Endothelial cell of umbilical vein (primary cell): ENCODE data around the gene JCAD. TPM values are rescaled to one million over a fixed set of nuclear protein-coding genes. Genes with fewer than 3 reads are reported as not detected.

Experiments used
- BruUV-seq: library from RNA; stranded (reverse); fragments of 400-500 nt; replicated peaks from 2 replicates; lab custom pipeline; 2021; lab: Mats Ljungman, UMichigan
- CTCF ChIA-PET: fragments of 300-600, 350-600 bp; sonication (Branson Sonifier 250); formaldehyde crosslinking; loops from one replicate; lab custom pipeline; 2021; ENCODE audit warnings: antibody characterized with exemption, inconsistent platforms; lab: Charles Lee
- POLR2A ChIA-PET: fragments of 300-600, 350-600 bp; sonication (Branson Sonifier 250); formaldehyde crosslinking; loops from one replicate; lab custom pipeline; 2021; ENCODE audit warnings: antibody characterized with exemption, inconsistent platforms; lab: Charles Lee
- DNase-seq: peaks from one replicate; pipeline ENCODE4 v3.0.0-alpha.2; 2011; ENCODE audit warnings: low read depth, low spot score
- FAIRE-seq: peaks from 2 replicates; lab custom pipeline; 2011; peaks lifted over from hg19 to GRCh38; lab: Jason Lieb, UNC
- H2AFZ ChIP-seq: 2 replicates; pipeline ENCODE4 v1.6.0; 2012; ENCODE audit warnings: low read depth, low read length, control low read depth, inconsistent platforms
- H3K27ac ChIP-seq: 2 replicates; pipeline ENCODE4 v1.5.1; 2011; ENCODE audit warnings: low read depth, mild to moderate bottlenecking, control low read depth, low read length, moderate library complexity; ENCODE audit not compliant: insufficient read depth
- H3K27me3 ChIP-seq, 2 experiments: 2 replicates each; pipeline versions ENCODE4 v1.6.0 to v1.6.1; 2011; ENCODE audit warnings: low read length in 2 of 2, mixed read lengths in 1 of 2; ENCODE audit not compliant: control insufficient read depth in 2 of 2, insufficient read depth in 2 of 2
- H3K36me3 ChIP-seq, 2 experiments: 2 replicates in 1 of 2; 3 replicates in 1 of 2; pipeline ENCODE4 v1.5.1; 2011; ENCODE audit warnings: low read length in 2 of 2, mild to moderate bottlenecking in 1 of 2, moderate library complexity in 1 of 2; ENCODE audit not compliant: control insufficient read depth in 2 of 2, insufficient read depth in 2 of 2; ENCODE audit errors: extremely low read depth in 1 of 2
- H3K4me1 ChIP-seq: 3 replicates; pipeline ENCODE4 v1.5.1; 2011; ENCODE audit warnings: mild to moderate bottlenecking, low read length; ENCODE audit not compliant: control insufficient read depth, insufficient read depth; ENCODE audit errors: extremely low read depth
- H3K4me2 ChIP-seq: 2 replicates; pipeline ENCODE4 v1.6.1; 2011; ENCODE audit warnings: low read length, control low read depth, mixed read lengths; ENCODE audit not compliant: insufficient read depth
- H3K4me3 ChIP-seq, 3 experiments: fragments of 200-600 bp in 1 of 3; sonication (generic), shearing (Covaris generic) in 1 of 3; replicated peaks in 1 of 3; 2 replicates each; pipeline ENCODE4 v1.5.1; 2011 to 2016; ENCODE audit warnings: control low read depth in 3 of 3, low read length in 3 of 3, mild to moderate bottlenecking in 2 of 3, inconsistent platforms in 1 of 3, low read depth in 1 of 3, moderate library complexity in 1 of 3; ENCODE audit not compliant: insufficient read depth in 1 of 3
- H3K79me2 ChIP-seq: 2 replicates; pipeline ENCODE4 v1.6.0; 2012; ENCODE audit warnings: low read length, inconsistent platforms; ENCODE audit not compliant: control insufficient read depth, insufficient read depth
- H3K9ac ChIP-seq: replicated peaks from 2 replicates; pipeline ENCODE3; 2011; ENCODE audit warnings: low read length, control low read depth; ENCODE audit not compliant: insufficient read depth; ENCODE audit errors: extremely low read depth
- H3K9me1 ChIP-seq: replicated peaks from 3 replicates; pipeline ENCODE4 v1.6.0; 2011; ENCODE audit warnings: mild to moderate bottlenecking, low read length; ENCODE audit not compliant: control insufficient read depth, insufficient read depth; ENCODE audit errors: extremely low read depth
- H3K9me3 ChIP-seq: replicated peaks from 2 replicates; pipeline ENCODE4 v1.5.1; 2012; ENCODE audit warnings: low read length, inconsistent platforms; ENCODE audit not compliant: control insufficient read depth, insufficient read depth
- H4K20me1 ChIP-seq: replicated peaks from 2 replicates; pipeline ENCODE3; 2011; ENCODE audit warnings: mild to moderate bottlenecking, low read length; ENCODE audit not compliant: control insufficient read depth, insufficient read depth; ENCODE audit errors: extremely low read depth
- EZH2 ChIP-seq: IDR thresholded peaks from 2 replicates; pipeline ENCODE4 v1.6.1; 2012; ENCODE audit warnings: borderline replicate concordance, low read depth, mild to moderate bottlenecking, moderate library complexity, low read length, inconsistent platforms; ENCODE audit not compliant: severe bottlenecking
- FOS ChIP-seq: IDR thresholded peaks from 2 replicates; pipeline ENCODE4 v1.6.1; 2011; ENCODE audit warnings: mild to moderate bottlenecking, low read length, moderate library complexity, borderline replicate concordance; ENCODE audit not compliant: insufficient read depth
- GATA2 ChIP-seq: IDR thresholded peaks from 2 replicates; pipeline ENCODE4 v1.7.0; 2011; ENCODE audit warnings: low read depth, mild to moderate bottlenecking, moderate library complexity, mixed read lengths, low read length; ENCODE audit not compliant: insufficient read length, insufficient read depth
- JUN ChIP-seq: IDR thresholded peaks from 2 replicates; pipeline ENCODE4 v1.6.1; 2011; ENCODE audit warnings: borderline replicate concordance, low read depth; ENCODE audit not compliant: insufficient read length, insufficient read depth
- MYC ChIP-seq: IDR thresholded peaks from one replicate; pipeline ENCODE4 v1.6.1; 2011; ENCODE audit warnings: mild to moderate bottlenecking, low read depth, low read length
- POLR2A ChIP-seq: IDR thresholded peaks from 2 replicates; pipeline ENCODE4 v1.6.1; 2012; ENCODE audit warnings: low read depth, mild to moderate bottlenecking, control low read depth, low read length
- POLR2AphosphoS5 ChIP-seq: IDR thresholded peaks from 2 replicates; pipeline ENCODE4 v1.6.1; 2012; ENCODE audit warnings: low read depth, mild to moderate bottlenecking, control low read depth, low read length, moderate library complexity; ENCODE audit not compliant: insufficient read depth
- dilution Hi-C: fragments of 300-500 bp; cut with MboI; formaldehyde crosslinking; loops from one replicate; pipeline ENCODE4 v1.15.0; 2019; ENCODE audit warnings: low sequenced_read_pairs; ENCODE audit not compliant: extremely low pct_ligation_motif_present
- intact Hi-C: fragments of 100-400 bp; cut with micrococcal nuclease; formaldehyde crosslinking; loops from one replicate; pipeline ENCODE4 v1.10.0; 2022
- polyA plus RNA-seq, 4 experiments: library from polyadenylated mRNA; depleted of rRNA in 3 of 4; stranded (reverse) in 3 of 4; unstranded in 1 of 4; fragments of >200 nt; gene quantifications; 2 replicates each; pipeline versions ENCODE4 v1.2.1 to v1.2.3, GENCODE V29; 2011 to 2012; ENCODE audit warnings: missing spikeins in 1 of 4
- total RNA-seq: library from RNA; stranded (reverse); gene quantifications from 2 replicates; pipeline ENCODE4 v1.2.3, GENCODE V29; 2021
- TF ChIP-seq, protein P1 (sequence below), 2 donors: IDR thresholded peaks; 1 replicate in 1 of 2; 2 replicates in 1 of 2; pipeline ENCODE4 v1.5.1; 2011; ENCODE audit warnings: low read length in 2 of 2, mild to moderate bottlenecking in 2 of 2, moderate library complexity in 2 of 2, control low read depth in 1 of 2, inconsistent platforms in 1 of 2, low read depth in 1 of 2; ENCODE audit not compliant: insufficient read depth in 1 of 2; ENCODE audit errors: extremely low read depth in 1 of 2
- TF ChIP-seq, protein P2 (sequence below): IDR thresholded peaks from 2 replicates; pipeline ENCODE4 v1.6.1; 2011; ENCODE audit not compliant: insufficient read depth, insufficient read length

The JCAD gene
- total and polyA plus RNA-seq, 2 donors (not counting 3 experiments of a cell fraction or from before 2014, with no cell fraction given) = 17.5 to 76.3 TPM

DNA sequence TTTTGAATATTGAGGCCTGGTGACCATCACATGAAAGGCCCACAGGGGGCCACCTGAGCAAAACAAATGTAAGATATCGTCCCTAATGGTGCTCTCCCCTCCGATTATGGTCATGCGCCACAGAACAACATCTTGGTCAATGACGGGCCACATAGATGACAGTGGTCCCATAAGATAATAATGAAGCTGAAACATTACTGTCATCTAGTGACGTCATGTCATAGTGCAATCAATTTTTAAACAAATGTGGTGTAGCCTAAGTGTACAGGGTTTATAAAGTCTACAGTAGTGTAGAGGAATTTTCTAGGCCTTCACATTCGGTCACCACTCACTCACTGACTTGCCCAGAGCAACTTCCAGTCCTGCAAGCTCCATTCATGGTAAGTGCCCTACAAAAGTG lies 36.8 kb downstream of the JCAD start:
- no peak overlapping the region for H3K9ac ChIP-seq
- DNase-seq (no peak), FAIRE-seq (no peak)
- no peaks in the 10 kb centered on the region for H3K9me1 ChIP-seq
- H4K20me1 ChIP-seq = no peaks in the 10 kb centered on the region
- POLR2A ChIA-PET = no interaction called here
- H3K79me2 ChIP-seq = no peaks in the 10 kb centered on the region
- no peak for TF ChIP-seq MYC
- no peak for TF ChIP-seq EZH2
- no peak for TF ChIP-seq FOS
- TF ChIP-seq POLR2A = no peak
- TF ChIP-seq GATA2 = no peak
- TF ChIP-seq POLR2AphosphoS5 = no peak
- TF ChIP-seq JUN = no peak
- TF ChIP-seq, protein P1, sequence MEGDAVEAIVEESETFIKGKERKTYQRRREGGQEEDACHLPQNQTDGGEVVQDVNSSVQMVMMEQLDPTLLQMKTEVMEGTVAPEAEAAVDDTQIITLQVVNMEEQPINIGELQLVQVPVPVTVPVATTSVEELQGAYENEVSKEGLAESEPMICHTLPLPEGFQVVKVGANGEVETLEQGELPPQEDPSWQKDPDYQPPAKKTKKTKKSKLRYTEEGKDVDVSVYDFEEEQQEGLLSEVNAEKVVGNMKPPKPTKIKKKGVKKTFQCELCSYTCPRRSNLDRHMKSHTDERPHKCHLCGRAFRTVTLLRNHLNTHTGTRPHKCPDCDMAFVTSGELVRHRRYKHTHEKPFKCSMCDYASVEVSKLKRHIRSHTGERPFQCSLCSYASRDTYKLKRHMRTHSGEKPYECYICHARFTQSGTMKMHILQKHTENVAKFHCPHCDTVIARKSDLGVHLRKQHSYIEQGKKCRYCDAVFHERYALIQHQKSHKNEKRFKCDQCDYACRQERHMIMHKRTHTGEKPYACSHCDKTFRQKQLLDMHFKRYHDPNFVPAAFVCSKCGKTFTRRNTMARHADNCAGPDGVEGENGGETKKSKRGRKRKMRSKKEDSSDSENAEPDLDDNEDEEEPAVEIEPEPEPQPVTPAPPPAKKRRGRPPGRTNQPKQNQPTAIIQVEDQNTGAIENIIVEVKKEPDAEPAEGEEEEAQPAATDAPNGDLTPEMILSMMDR (IDR thresholded peaks at IDR 0.05; ENCODE audit: extremely low read depth in 1 of 2, insufficient read depth in 1 of 2, low read depth in 1 of 2, low read length in 2 of 2) = no peak
- TF ChIP-seq, protein P2, sequence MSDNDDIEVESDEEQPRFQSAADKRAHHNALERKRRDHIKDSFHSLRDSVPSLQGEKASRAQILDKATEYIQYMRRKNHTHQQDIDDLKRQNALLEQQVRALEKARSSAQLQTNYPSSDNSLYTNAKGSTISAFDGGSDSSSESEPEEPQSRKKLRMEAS = no peak
- dilution Hi-C loops = no loop called here
- intact Hi-C loops = no loop called here
- H3K4me1 ChIP-seq = peaks cover 14% of the 10 kb centered on the region
- no peaks in the 10 kb centered on the region for H3K9me3 ChIP-seq
- no peaks in the 10 kb centered on the region for H3K27me3 ChIP-seq
- H2AFZ ChIP-seq = no peak overlapping the region
- H3K4me3 ChIP-seq = no peak overlapping the region
- H3K4me2 ChIP-seq = no peak overlapping the region
- peaks cover 5 to 23% of the 10 kb centered on the region in 2 experiments for H3K36me3 ChIP-seq
- CTCF ChIA-PET = no interaction called here
- no peak overlapping the region for H3K27ac ChIP-seq
- BruUV-seq = no TSS peak
